H1 (cell line): ENCODE results near the gene CLEC18C. TPM values are rescaled to one million over a fixed set of nuclear protein-coding genes. Genes with fewer than 3 reads are reported as not detected.
A peak's percentile ranks its signal among the peaks of the same experiment; 100 is the strongest.

Source experiments
- CTCF ChIA-PET: fragments of 300-600 bp; sonication (Branson Sonifier 250); formaldehyde crosslinking; loops from one replicate; lab custom pipeline; 2021; ENCODE audit not compliant: partially characterized antibody; lab: Charles Lee
- POLR2A ChIA-PET: fragments of 300-600 bp; sonication (Branson Sonifier 250); formaldehyde crosslinking; loops from one replicate; lab custom pipeline; 2021; ENCODE audit warnings: inconsistent platforms; ENCODE audit not compliant: partially characterized antibody; lab: Charles Lee
- DNase-seq, 2 experiments: peaks; one replicate each; pipeline versions ENCODE4 v3.0.0 to v3.0.0-alpha.2; 2010 to 2022; ENCODE audit warnings: low spot score in 2 of 2, low read depth in 1 of 2, mixed read lengths in 1 of 2
- FAIRE-seq: peaks from 2 replicates; lab custom pipeline; 2011; peaks lifted over from hg19 to GRCh38; lab: Jason Lieb, UNC
- H2AFZ ChIP-seq: 2 replicates; pipeline ENCODE4 v1.8.1; 2012; ENCODE audit warnings: low read length, inconsistent platforms
- H2AK5ac ChIP-seq: 2 replicates; pipeline ENCODE4 v1.6.1; 2013; ENCODE audit warnings: low read depth, low read length
- H2BK120ac ChIP-seq: replicated peaks from 2 replicates; pipeline ENCODE3; 2013; ENCODE audit warnings: low read depth, low read length, inconsistent platforms
- H2BK12ac ChIP-seq: 2 replicates; pipeline ENCODE4 v1.6.1; 2013; ENCODE audit warnings: low read depth, low read length
- H2BK15ac ChIP-seq: 2 replicates; pipeline ENCODE4 v1.6.1; 2013; ENCODE audit warnings: low read length
- H2BK20ac ChIP-seq: 2 replicates; pipeline ENCODE4 v1.6.1; 2013; ENCODE audit warnings: low read length
- H2BK5ac ChIP-seq: 2 replicates; pipeline ENCODE4 v1.6.1; 2013; ENCODE audit warnings: low read depth, low read length
- H3K14ac ChIP-seq: 2 replicates; pipeline ENCODE4 v1.6.1; 2013; ENCODE audit warnings: inconsistent platforms; ENCODE audit not compliant: insufficient read length
- H3K18ac ChIP-seq: 2 replicates; pipeline ENCODE4 v1.6.1; 2013; ENCODE audit warnings: low read length; ENCODE audit errors: extremely low read depth
- H3K23ac ChIP-seq: 2 replicates; pipeline ENCODE4 v1.6.1; 2013; ENCODE audit warnings: inconsistent platforms; ENCODE audit not compliant: insufficient read length
- H3K23me2 ChIP-seq: 2 replicates; pipeline ENCODE4 v1.6.1; 2013; ENCODE audit warnings: low read depth, low read length
- H3K27ac ChIP-seq: 2 replicates; pipeline ENCODE4 v1.6.1; 2011; ENCODE audit warnings: low read depth, low read length, inconsistent platforms
- H3K27me3 ChIP-seq, 4 experiments: replicated peaks in 1 of 4; 1 replicate in 1 of 4; 2 replicates in 3 of 4; pipeline versions ENCODE4 v1.6.1 to v1.8.1; 2011 to 2013; ENCODE audit warnings: low read length in 3 of 4, mild to moderate bottlenecking in 3 of 4, inconsistent platforms in 2 of 4, mixed read lengths in 2 of 4, moderate library complexity in 1 of 4; ENCODE audit not compliant: control insufficient read depth in 3 of 4, insufficient read depth in 3 of 4; ENCODE audit errors: extremely low read depth in 1 of 4
- H3K36me3 ChIP-seq, 4 experiments: 2 replicates each; pipeline versions ENCODE4 v1.6.1 to v1.8.1; 2011 to 2013; ENCODE audit warnings: mild to moderate bottlenecking in 4 of 4, low read length in 3 of 4, moderate library complexity in 2 of 4, control low read depth in 1 of 4, inconsistent platforms in 1 of 4; ENCODE audit not compliant: insufficient read depth in 4 of 4, control insufficient read depth in 2 of 4
- H3K4ac ChIP-seq: replicated peaks from 2 replicates; pipeline ENCODE3; 2013; ENCODE audit warnings: low read length, low read depth, mixed read lengths, inconsistent platforms; ENCODE audit not compliant: insufficient read length
- H3K4me1 ChIP-seq, 4 experiments: replicated peaks in 1 of 4; 1 replicate in 1 of 4; 2 replicates in 3 of 4; pipeline versions ENCODE4 v1.6.1 to v1.8.1; 2011 to 2013; ENCODE audit warnings: low read length in 3 of 4, inconsistent platforms in 2 of 4, mixed read lengths in 1 of 4; ENCODE audit not compliant: insufficient read depth in 4 of 4, control insufficient read depth in 3 of 4
- H3K4me2 ChIP-seq, 2 experiments: 2 replicates each; pipeline versions ENCODE4 v1.6.1 to v1.8.1; 2011 to 2013; ENCODE audit warnings: low read depth in 2 of 2, low read length in 2 of 2, control low read depth in 1 of 2, inconsistent platforms in 1 of 2, mild to moderate bottlenecking in 1 of 2; ENCODE audit not compliant: insufficient read depth in 1 of 2
- H3K4me3 ChIP-seq, 4 experiments: fragments of 200-600, 300-600 bp in 1 of 4; sonication (generic), shearing (Covaris generic), sonication (Bioruptor Twin) in 1 of 4; 2 replicates each; pipeline versions ENCODE4 v1.5.1 to v1.8.1; 2011 to 2016; ENCODE audit warnings: low read length in 4 of 4, low read depth in 3 of 4, control low read depth in 2 of 4, inconsistent platforms in 2 of 4, mild to moderate bottlenecking in 2 of 4, mixed read lengths in 1 of 4, moderate library complexity in 1 of 4; ENCODE audit not compliant: insufficient read depth in 2 of 4; ENCODE audit errors: extremely low read depth in 1 of 4
- H3K56ac ChIP-seq: replicated peaks from 2 replicates; pipeline ENCODE3; 2013; ENCODE audit warnings: low read depth, mild to moderate bottlenecking, mixed read lengths, low read length, inconsistent platforms; ENCODE audit not compliant: insufficient read length
- H3K79me1 ChIP-seq: 2 replicates; pipeline ENCODE4 v1.6.1; 2013; ENCODE audit warnings: low read depth, low read length, control low read depth
- H3K79me2 ChIP-seq, 2 experiments: 2 replicates each; pipeline versions ENCODE4 v1.6.1 to v1.8.1; 2012 to 2013; ENCODE audit warnings: low read length in 2 of 2, mild to moderate bottlenecking in 2 of 2, inconsistent platforms in 1 of 2; ENCODE audit not compliant: insufficient read depth in 2 of 2, control insufficient read depth in 1 of 2
- H3K9ac ChIP-seq, 4 experiments: replicated peaks in 1 of 4; 1 replicate in 1 of 4; 2 replicates in 3 of 4; pipeline versions ENCODE4 v1.6.1 to v1.8.1; 2011 to 2013; ENCODE audit warnings: low read depth in 3 of 4, low read length in 3 of 4, control low read depth in 2 of 4, mild to moderate bottlenecking in 2 of 4, moderate library complexity in 2 of 4, inconsistent platforms in 1 of 4; ENCODE audit errors: extremely low read depth in 1 of 4
- H3K9me3 ChIP-seq, 2 experiments: 2 replicates each; pipeline versions ENCODE4 v1.6.1 to v1.8.1; 2012 to 2013; ENCODE audit warnings: mild to moderate bottlenecking in 2 of 2, moderate library complexity in 2 of 2, control low read depth in 1 of 2, inconsistent platforms in 1 of 2, low read depth in 1 of 2, low read length in 1 of 2, mixed read lengths in 1 of 2; ENCODE audit not compliant: insufficient read depth in 2 of 2
- H4K20me1 ChIP-seq, 2 experiments: replicated peaks in 1 of 2; 2 replicates each; pipeline versions ENCODE3 to v1.8.1; 2011 to 2013; ENCODE audit warnings: inconsistent platforms in 2 of 2, low read length in 2 of 2, mild to moderate bottlenecking in 1 of 2; ENCODE audit not compliant: insufficient read depth in 2 of 2, control insufficient read depth in 1 of 2
- H4K5ac ChIP-seq: 2 replicates; pipeline ENCODE4 v1.6.1; 2013; ENCODE audit warnings: low read length, low read depth, mixed read lengths, inconsistent platforms; ENCODE audit not compliant: insufficient read length
- H4K8ac ChIP-seq: 2 replicates; pipeline ENCODE4 v1.8.0; 2013; ENCODE audit warnings: mild to moderate bottlenecking, moderate library complexity, low read length, inconsistent platforms; ENCODE audit not compliant: insufficient read depth; ENCODE audit errors: extremely low read depth
- H4K91ac ChIP-seq: replicated peaks from 2 replicates; pipeline ENCODE3; 2013; ENCODE audit warnings: low read length, mixed read lengths, inconsistent platforms; ENCODE audit not compliant: insufficient read length
- CBX5 ChIP-seq: fragments of 300-800, 300-1000 bp; sonication (generic); IDR thresholded peaks from 2 replicates; pipeline ENCODE4 v1.7.1; 2016; ENCODE audit warnings: antibody characterized with exemption, low read length, low read depth
- POLR2A ChIP-seq, 2 experiments: IDR thresholded peaks; 1 replicate in 1 of 2; 2 replicates in 1 of 2; pipeline ENCODE4 v1.6.1; 2011; ENCODE audit warnings: low read depth in 2 of 2, low read length in 2 of 2, mild to moderate bottlenecking in 2 of 2; ENCODE audit errors: control extremely low read depth in 1 of 2
- POLR2AphosphoS5 ChIP-seq: IDR thresholded peaks from 2 replicates; pipeline ENCODE4 v1.6.1; 2011; ENCODE audit warnings: low read depth, low read length
- SIN3A ChIP-seq, 2 experiments: IDR thresholded peaks in 1 of 2; conservative IDR thresholded peaks in 1 of 2; 2 replicates each; pipeline ENCODE4 v1.6.1; 2011 to 2012; ENCODE audit warnings: low read length in 2 of 2, improper control_type of control experiment in 1 of 2, low read depth in 1 of 2, mild to moderate bottlenecking in 1 of 2
- SIRT6 ChIP-seq: IDR thresholded peaks from one replicate; pipeline ENCODE4 v1.7.1; 2012; ENCODE audit warnings: low read length, inconsistent platforms
- SIX5 ChIP-seq: IDR thresholded peaks from 2 replicates; pipeline ENCODE4 v1.6.1; 2011; ENCODE audit warnings: mild to moderate bottlenecking, low read depth, low read length
- TCF12 ChIP-seq: IDR thresholded peaks from 2 replicates; pipeline ENCODE4 v1.6.1; 2011; ENCODE audit warnings: low read depth, mild to moderate bottlenecking, low read length
- WGBS, 2 experiments: shearing (Covaris generic) in 1 of 2; methylation state at CpG; one replicate each; pipeline versions ENCODE4 v1.1.6 to v1.1.7; 2013 to 2015; ENCODE audit warnings: low lambda C conversion rate in 2 of 2, mixed read lengths in 2 of 2, inconsistent platforms in 1 of 2, low coverage in 1 of 2, missing lambda C conversion rate in 1 of 2; ENCODE audit not compliant: insufficient replicate concordance in 2 of 2, insufficient coverage in 1 of 2, insufficient read length in 1 of 2; ENCODE audit errors: extremely low coverage in 1 of 2, missing lambda C conversion rate in 1 of 2; 5-methylcytosine and 5-hydroxymethylcytosine counted together
- polyA plus RNA-seq, 7 experiments: library from polyadenylated mRNA; depleted of rRNA in 3 of 7; stranded (reverse) in 5 of 7; unstranded in 2 of 7; fragments of >200 nt in 5 of 7; fragments of 200-250 nt in 2 of 7; gene quantifications; 1 replicate in 5 of 7; 2 replicates in 1 of 7; 4 replicates in 1 of 7; pipeline versions ENCODE4 v1.2.1 to v1.2.3, GENCODE V29; 2011 to 2013; ENCODE audit warnings: missing spikeins in 2 of 7, mixed read lengths in 2 of 7
- total RNA-seq: library from RNA; stranded (reverse); fragmentation: NEBNext Ultra II Directional; extraction: Animal tissue kit (Norgen Biotek cat#: 25700); gene quantifications from 2 replicates; pipeline ENCODE4 v1.2.1, GENCODE V29; 2021

The CLEC18C gene
- total and polyA plus RNA-seq, 2 of the 8 experiments (the other 6 are each of a cell fraction or from before 2014, with no cell fraction given) = 0.11 TPM; not detected in 1

DNA sequence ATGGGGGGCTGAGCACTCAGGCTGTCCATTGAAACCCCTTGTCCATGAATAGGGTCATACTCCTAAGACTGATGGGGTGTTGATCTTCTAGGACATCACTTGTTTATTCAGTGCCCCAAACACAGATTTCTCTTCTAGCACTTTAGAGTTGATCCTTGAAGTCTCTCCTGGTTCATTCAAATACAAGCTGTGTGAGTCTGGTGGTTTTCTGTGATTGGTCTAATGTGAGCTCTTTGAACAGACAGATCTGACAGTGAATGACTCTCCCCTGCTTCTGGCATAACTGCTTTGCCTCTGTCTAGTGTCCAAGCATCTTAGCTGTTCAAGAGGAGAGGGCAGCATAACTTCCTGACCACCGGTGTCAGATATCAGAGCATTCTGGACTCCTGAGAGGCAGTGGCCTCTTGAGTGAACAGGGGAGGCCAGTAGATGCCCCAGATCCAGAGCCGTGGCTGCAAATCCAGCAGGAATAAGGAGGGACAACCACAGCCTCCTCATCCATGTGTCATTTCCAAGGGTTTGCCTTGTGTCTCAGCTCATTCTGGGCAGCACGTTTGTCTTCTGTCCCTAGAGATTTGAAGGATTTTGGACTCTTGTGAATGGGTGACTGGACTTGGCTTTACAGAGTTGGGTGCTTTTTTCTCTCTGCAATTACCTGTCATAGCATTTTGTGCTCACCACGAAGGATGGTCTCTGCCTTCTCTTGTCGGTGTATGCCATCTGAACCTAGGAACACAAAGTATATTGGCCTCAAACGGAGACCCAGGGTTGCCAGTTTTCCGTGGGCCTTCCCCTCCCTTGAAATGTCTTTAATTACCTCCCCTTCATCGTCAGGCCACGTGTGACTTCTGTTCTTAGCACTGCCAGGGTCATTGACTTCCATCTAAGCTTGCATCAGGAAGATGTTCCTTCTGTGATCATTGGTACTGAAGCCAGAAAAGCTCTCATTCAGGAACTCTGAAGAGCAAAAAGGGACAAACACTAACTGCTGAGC lies 13.9 kb upstream of the CLEC18C start:
- Histone ChIP-seq H3K9me3 (no peaks in the 10 kb centered on the region), H3K23ac (no peak overlapping the region), H3K4me3 (no peak overlapping the region), H2BK5ac (no peak overlapping the region), H4K91ac (no peak overlapping the region), H2AFZ (no peak overlapping the region), H3K79me2 (no peaks in the 10 kb centered on the region), H3K18ac (no peak overlapping the region), H4K20me1 (peaks cover 0 to 7% of the 10 kb centered on the region in 2 experiments), H3K9ac (no peak overlapping the region), H2BK15ac (no peak overlapping the region), H3K27me3 (no peaks in the 10 kb centered on the region), H4K5ac (no peak overlapping the region), H3K27ac (no peak overlapping the region), H3K56ac (no peak overlapping the region), H3K4me2 (no peak overlapping the region), H3K79me1 (no peaks in the 10 kb centered on the region), H2AK5ac (no peak overlapping the region), H3K14ac (no peak overlapping the region), H2BK20ac (no peak overlapping the region), H3K23me2 (no peaks in the 10 kb centered on the region; the same call in 1 of the 2 replicates), H4K8ac (no peak overlapping the region), H2BK12ac (no peak overlapping the region), H3K4me1 (no peaks in the 10 kb centered on the region), H2BK120ac (no peak overlapping the region), H3K36me3 (peaks cover 24 to 72% (median 48%) of the 10 kb centered on the region in 4 experiments), H3K4ac (no peak overlapping the region)
- FAIRE-seq (no peak), DNase-seq (no peak)
- no peak for TF ChIP-seq SIRT6
- TF ChIP-seq SIN3A (conservative IDR thresholded peaks at IDR 0.05 in 1 of 2, IDR thresholded peaks at IDR 0.05 in 1 of 2; ENCODE audit: low read depth in 1 of 2, low read length in 2 of 2) = no peak
- peak in 1 of 2 experiments; percentile 39; a peak in 1 of 3 replicates for TF ChIP-seq POLR2A (IDR thresholded peaks at IDR 0.05; ENCODE audit: control extremely low read depth in 1 of 2, low read depth in 2 of 2, low read length in 2 of 2)
- peak; percentile 24; the same call in 1 of the 2 replicates for TF ChIP-seq POLR2AphosphoS5
- no peak for TF ChIP-seq CBX5
- no peak for TF ChIP-seq TCF12
- no peak for TF ChIP-seq SIX5
- CTCF ChIA-PET = interaction anchor here (0.6 to 3.0 kb wide), 5 partner anchors 10 to 1681 kb away, joined by 3 to 14 read pairs (median 10); partner anchors contain the start of gene EXOSC6
- 81% methylated on average over 9 of the region's 9 CpGs; no CpG with 5 or more reads in 1 of the 2 experiments for WGBS, 2 experiments
- POLR2A ChIA-PET = interaction anchor here (1.2 to 2.8 kb wide), 2 partner anchors 8 to 92 kb away, joined by 3 to 14 read pairs; partner anchors contain the start of gene EXOSC6
